Naive thymus-derived CD8-positive, alpha-beta T cell (primary cell): Measurements from ENCODE around the gene RNASEH2A. TPM values are rescaled to one million over a fixed set of nuclear protein-coding genes. Genes with fewer than 3 reads are reported as not detected.

Source experiments
- ATAC-seq, 2 donors: fragments of 150-1000 bp; cut with Tn5 transposase in 1 of 2; sonication (Bioruptor Pico), chemical (Tn5 transposase) in 1 of 2; 1 replicate in 1 of 2; 2 replicates in 1 of 2; pipeline ENCODE4 v1.10.0; 2021; ENCODE audit warnings: mild to moderate bottlenecking in 2 of 2, moderate library complexity in 2 of 2
- POLR2A ChIA-PET: fragments of 350-600 bp; sonication (Branson Sonifier 250); formaldehyde crosslinking; loops from one replicate; lab custom pipeline; 2021; ENCODE audit warnings: antibody characterized with exemption; lab: Charles Lee
- DNase-seq, 10 donors: peaks; one replicate each; pipeline versions ENCODE4 v3.0.0 to v3.0.0-alpha.2; 2020 to 2022
- H3K27ac Mint-ChIP-seq, 10 donors: one replicate each; pipeline ENCODE4 v1.8.0; 2020 to 2022; ENCODE audit warnings: mild to moderate bottlenecking in 10 of 10, mixed read lengths in 10 of 10, moderate library complexity in 4 of 10, inconsistent platforms in 1 of 10
- H3K27me3 Mint-ChIP-seq, 5 donors: one replicate each; pipeline ENCODE4 v1.8.0; 2021 to 2022; ENCODE audit warnings: mixed read lengths in 5 of 5
- H3K36me3 Mint-ChIP-seq, 3 donors: one replicate each; pipeline ENCODE4 v1.8.0; 2020 to 2022; ENCODE audit warnings: mixed read lengths in 3 of 3, mild to moderate bottlenecking in 2 of 3, inconsistent platforms in 1 of 3
- H3K4me1 Mint-ChIP-seq, 4 donors: one replicate each; pipeline ENCODE4 v1.8.0; 2021 to 2022; ENCODE audit warnings: mixed read lengths in 4 of 4
- H3K4me3 Mint-ChIP-seq, 10 donors: one replicate each; pipeline ENCODE4 v1.8.0; 2020 to 2022; ENCODE audit warnings: mild to moderate bottlenecking in 10 of 10, mixed read lengths in 10 of 10, moderate library complexity in 6 of 10, inconsistent platforms in 1 of 10
- H3K9me3 Mint-ChIP-seq, 9 donors: one replicate each; pipeline ENCODE4 v1.8.0; 2020 to 2022; ENCODE audit warnings: mixed read lengths in 9 of 9, mild to moderate bottlenecking in 3 of 9, inconsistent platforms in 1 of 9, moderate library complexity in 1 of 9
- polyA plus RNA-seq, 3 donors: library from polyadenylated mRNA; unstranded; fragments of 300-500 nt; fragmentation: Illumina TruSeq; gene quantifications; one replicate each; pipeline ENCODE4 v1.2.3, GENCODE V29; 2021
- total RNA-seq, 8 experiments: library from RNA in 2 of 8; stranded (reverse) in 2 of 8; gene quantifications; one replicate each; pipeline ENCODE4 v1.2.3 and lab custom pipeline; 2021 to 2026

RNASEH2A gene
- total RNA-seq (10 to 100 TPM; 12.1 to 12.9 TPM), polyA plus RNA-seq (10 to 100 TPM; 16.3 to 22.6 (median 21.9) TPM), total RNA-seq (lab: John Stamatoyannopoulos, UW) (0 to 0.35 (median 0.17) reads per million in 6 experiments)

DNA sequence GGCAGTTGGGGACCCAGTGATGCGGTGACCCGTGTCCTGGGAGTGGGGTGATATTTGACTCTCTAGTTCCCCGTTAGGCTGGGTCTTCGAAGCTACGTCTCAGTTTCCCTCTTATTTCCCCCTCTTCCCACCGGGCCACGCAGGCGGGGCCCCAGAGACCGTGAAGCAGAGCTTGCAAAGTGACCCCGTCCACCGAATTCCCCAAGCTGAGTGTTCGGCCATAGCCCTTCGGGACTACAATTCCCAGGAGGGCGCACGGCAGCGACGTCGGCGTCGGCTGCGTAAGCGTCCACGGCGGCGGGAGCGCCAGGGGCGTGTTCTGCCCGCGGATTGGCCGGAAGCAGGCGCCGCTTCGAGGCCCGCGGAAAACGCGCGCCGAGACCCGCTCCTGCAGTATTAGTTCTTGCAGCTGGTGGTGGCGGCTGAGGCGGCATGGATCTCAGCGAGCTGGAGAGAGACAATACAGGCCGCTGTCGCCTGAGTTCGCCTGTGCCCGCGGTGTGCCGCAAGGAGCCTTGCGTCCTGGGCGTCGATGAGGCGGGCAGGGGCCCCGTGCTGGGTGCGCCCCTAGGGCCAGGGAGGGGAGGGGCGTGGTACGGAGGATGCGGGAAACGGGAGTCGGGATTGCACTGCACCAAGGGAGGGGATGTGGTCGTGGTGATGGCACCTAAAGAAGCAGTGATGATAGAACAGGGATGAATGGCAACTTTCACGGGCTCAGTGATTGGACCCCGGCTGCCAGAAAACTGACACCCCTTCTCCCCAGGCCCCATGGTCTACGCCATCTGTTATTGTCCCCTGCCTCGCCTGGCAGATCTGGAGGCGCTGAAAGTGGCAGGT is at the start of gene RNASEH2A:
TSS of gene RNASEH2A (plus strand) at position 343 of the 840 bp plus-strand sequence. CDS start at position 433, 90 bp downstream.
- DNase-seq (peak; percentile 76 to 88 (median 83)), ATAC-seq (peak; percentile 89 to 90)
- H3K4me1 Mint-ChIP-seq = peaks cover 13 to 22% (median 21%) of the 10 kb centered on the region in 4 donors
- H3K27ac Mint-ChIP-seq = peak within 1 kb of the TSS; percentile 80 to 95 (median 90)
- POLR2A ChIA-PET = interaction anchor here (0.8 to 2.2 kb wide), 8 partner anchors 10 to 108 kb away, joined by 3 to 22 read pairs (median 5); partner anchors contain the start of genes GET3, HOOK2 and JUNB
- no peaks in the 10 kb centered on the region for H3K27me3 Mint-ChIP-seq
- H3K9me3 Mint-ChIP-seq = no peaks in the 10 kb centered on the region
- peak within 1 kb of the TSS; percentile 85 to 97 (median 93) for H3K4me3 Mint-ChIP-seq
- peaks cover 0 to 15% (median 0%) of the 10 kb centered on the region in 3 donors for H3K36me3 Mint-ChIP-seq

DNA sequence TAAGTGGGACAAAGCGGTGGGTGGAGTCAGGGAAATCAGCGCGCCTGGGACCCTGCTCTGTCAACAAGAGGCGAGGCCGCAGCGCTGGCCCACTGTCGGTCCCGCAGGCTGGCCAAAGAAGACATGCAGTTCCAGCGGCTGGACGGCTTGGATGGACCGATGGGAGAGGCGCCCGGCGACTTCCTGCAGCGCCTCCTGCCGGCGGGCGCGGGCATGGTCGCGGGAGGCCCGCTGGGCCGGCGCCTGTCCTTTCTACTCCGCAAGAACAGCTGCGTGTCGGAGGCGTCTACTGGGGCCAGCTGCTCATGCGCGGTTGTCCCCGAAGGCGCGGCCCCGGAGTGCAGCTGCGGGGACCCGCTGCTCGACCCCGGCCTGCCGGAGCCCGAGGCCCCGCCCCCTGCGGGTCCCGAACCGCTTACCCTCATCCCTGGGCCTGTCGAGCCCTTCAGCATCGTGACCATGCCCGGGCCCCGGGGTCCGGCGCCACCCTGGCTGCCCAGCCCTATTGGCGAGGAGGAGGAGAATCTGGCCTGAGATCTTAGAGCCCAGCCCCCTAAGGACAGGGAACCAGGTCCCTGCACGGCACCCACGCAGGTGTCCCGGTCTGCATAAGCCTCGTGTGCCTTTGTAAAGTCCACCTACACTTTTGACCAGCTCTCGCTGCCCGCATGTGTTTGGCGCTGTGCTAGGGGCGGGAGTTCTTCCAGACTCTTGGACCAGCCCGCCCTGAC is 48.7 kb upstream of the RNASEH2A start:
- H3K36me3 Mint-ChIP-seq = no peaks in the 10 kb centered on the region
- no peak overlapping the region for H3K27ac Mint-ChIP-seq

DNA sequence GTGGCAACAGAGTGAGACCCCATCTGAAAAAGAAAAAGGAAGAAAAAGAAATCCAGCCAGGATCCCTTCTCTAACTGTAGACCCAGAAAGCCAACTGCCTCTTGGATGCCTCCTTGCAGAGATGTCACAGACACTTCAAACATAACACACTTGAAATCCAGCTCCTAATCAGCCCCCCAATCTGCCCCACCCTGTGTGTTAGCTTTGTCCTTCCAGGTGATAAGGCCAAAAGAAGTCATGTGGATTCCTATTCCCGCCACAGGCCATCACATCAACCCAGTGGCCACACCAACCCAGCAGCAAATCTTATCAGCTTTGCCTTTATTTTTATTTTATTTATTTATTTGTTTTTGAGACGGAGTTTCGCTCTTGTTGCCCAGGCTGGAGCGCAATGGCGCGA is 46.7 kb upstream of the RNASEH2A start:
- POLR2A ChIA-PET = interaction anchor here (0.8 to 1.2 kb wide), 4 partner anchors 11 to 38 kb away, joined by 3 to 5 read pairs (median 3); partner anchors contain the start of gene JUNB
- H3K27ac Mint-ChIP-seq = no peak overlapping the region
- no peak overlapping the region for H3K4me3 Mint-ChIP-seq
- ATAC-seq = no peak
- peaks cover 0 to 6% (median 3%) of the 10 kb centered on the region in 3 donors for H3K36me3 Mint-ChIP-seq
- peaks cover 0 to 19% (median 10%) of the 10 kb centered on the region in 5 donors for H3K27me3 Mint-ChIP-seq
- no peaks in the 10 kb centered on the region for H3K9me3 Mint-ChIP-seq
- DNase-seq = no peak
- peaks cover 0 to 11% (median 6%) of the 10 kb centered on the region in 4 donors for H3K4me1 Mint-ChIP-seq

More for the DNA sequence above, 48.7 kb upstream of the RNASEH2A start:
- DNase-seq (peak in 9 of 10 donors; percentile 32 to 70 (median 62)), ATAC-seq (peak; percentile 81 to 82)
- POLR2A ChIA-PET = interaction anchor here (0.5 to 0.7 kb wide), 3 partner anchors 14 to 37 kb away, joined by 3 to 5 read pairs (median 3); no protein-coding TSS in a partner anchor
- Mint-ChIP-seq H3K27me3 (peaks cover 0 to 34% (median 17%) of the 10 kb centered on the region in 5 donors), H3K4me3 (peak overlapping the region in 8 of 10 donors; percentile 14 to 57 (median 34)), H3K4me1 (peaks cover 0 to 11% (median 6%) of the 10 kb centered on the region in 4 donors), H3K9me3 (no peaks in the 10 kb centered on the region)

DNA sequence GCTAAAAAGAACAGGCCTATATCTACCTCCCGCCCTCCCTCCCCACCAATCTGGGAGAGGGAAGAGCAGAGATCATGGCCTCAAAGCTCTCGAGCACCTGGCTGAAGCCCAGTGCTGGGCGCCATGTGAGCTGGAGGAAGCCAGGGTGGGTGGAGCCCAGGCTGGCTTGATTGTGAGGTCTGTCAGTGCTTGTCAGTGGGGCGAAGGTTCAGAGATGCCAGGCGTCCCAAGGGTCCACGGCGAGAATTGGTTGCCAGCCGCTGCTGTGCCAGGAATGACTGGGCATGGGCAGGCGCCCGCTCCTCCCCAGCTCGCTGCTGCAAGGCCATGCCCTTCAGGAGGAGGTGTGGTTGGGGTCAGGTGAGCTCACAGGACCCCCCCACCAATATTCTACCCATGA is 43.3 kb upstream of the RNASEH2A start:
- Mint-ChIP-seq H3K27ac (no peak overlapping the region), H3K4me3 (no peak overlapping the region), H3K4me1 (peaks cover 5 to 7% (median 6%) of the 10 kb centered on the region in 4 donors), H3K36me3 (peaks cover 0 to 10% (median 5%) of the 10 kb centered on the region in 3 donors), H3K27me3 (peaks cover 0 to 2% (median 0%) of the 10 kb centered on the region in 5 donors), H3K9me3 (no peaks in the 10 kb centered on the region)
- POLR2A ChIA-PET = interaction anchor here (0.5 to 1.5 kb wide), 3 partner anchors 84 to 1074 kb away, joined by 3 read pairs; no protein-coding TSS in a partner anchor
- ATAC-seq (no peak), DNase-seq (no peak)

DNA sequence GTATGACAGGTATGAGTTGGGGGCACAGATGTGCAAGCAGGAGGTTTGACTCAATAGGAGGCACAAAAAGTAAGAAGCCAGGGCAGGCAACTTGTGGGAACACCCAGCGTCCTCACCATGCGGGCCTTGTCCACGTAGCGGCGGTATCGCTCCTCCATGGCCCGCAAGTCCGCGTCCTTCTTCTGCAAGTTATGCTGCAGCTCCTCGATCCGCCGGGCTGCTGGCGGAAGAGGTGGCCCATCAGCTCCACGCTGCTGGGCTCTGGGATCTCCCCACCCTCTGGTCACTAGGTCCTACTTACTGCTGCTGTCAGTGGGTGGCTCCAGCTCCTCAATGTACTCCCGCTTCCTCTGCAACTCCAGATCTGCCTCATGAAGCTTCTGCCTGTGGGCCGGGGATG is 41.7 kb upstream of the RNASEH2A start:
- ATAC-seq (no peak), DNase-seq (no peak)
- H3K36me3 Mint-ChIP-seq = peaks cover 0 to 12% (median 5%) of the 10 kb centered on the region in 3 donors
- H3K4me3 Mint-ChIP-seq = no peak overlapping the region
- H3K27me3 Mint-ChIP-seq = no peaks in the 10 kb centered on the region
- peak overlapping the region in 1 of 10 donors; percentile 51 for H3K27ac Mint-ChIP-seq
- POLR2A ChIA-PET = interaction anchor here (0.7 to 20.9 kb wide), 5 partner anchors 13 to 148 kb away, joined by 3 to 1021 read pairs (median 4); partner anchors contain the start of genes JUNB, PRDX2 and THSD8
- no peaks in the 10 kb centered on the region for H3K9me3 Mint-ChIP-seq
- H3K4me1 Mint-ChIP-seq = peaks cover 3 to 6% (median 5%) of the 10 kb centered on the region in 4 donors

DNA sequence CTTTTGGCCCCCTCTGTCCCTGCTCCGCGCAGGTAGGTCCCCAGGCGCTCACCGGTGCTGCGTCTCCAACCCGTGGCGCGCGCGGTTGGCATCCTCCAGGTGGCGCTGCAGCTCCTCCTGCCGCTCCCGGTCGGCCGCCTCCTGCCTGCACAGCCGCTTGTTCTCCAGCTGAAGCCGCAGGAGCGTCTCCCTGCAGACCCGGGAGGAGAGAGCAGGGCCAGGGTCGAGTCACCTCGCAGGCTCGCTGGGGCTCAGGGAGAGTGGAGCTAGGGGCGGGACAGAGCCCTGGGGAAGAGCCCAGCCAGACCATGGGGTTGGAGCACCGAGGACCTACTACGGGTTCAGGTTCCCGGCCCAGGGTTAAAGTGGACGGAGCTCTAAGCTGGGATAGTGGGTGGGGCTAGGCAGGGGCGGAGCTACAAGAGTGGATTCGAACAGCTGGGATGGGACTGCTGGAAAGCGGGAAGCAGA is 40.3 kb upstream of the RNASEH2A start:
- Mint-ChIP-seq H3K36me3 (peaks cover 0 to 12% (median 5%) of the 10 kb centered on the region in 3 donors), H3K4me1 (peaks cover 0 to 6% (median 2%) of the 10 kb centered on the region in 4 donors), H3K27ac (no peak overlapping the region), H3K9me3 (no peaks in the 10 kb centered on the region), H3K4me3 (peak overlapping the region in 2 of 10 donors; percentile 36 to 43), H3K27me3 (no peaks in the 10 kb centered on the region)
- peak in 9 of 10 donors; percentile 65 to 88 (median 73) for DNase-seq
- ATAC-seq = peak; percentile 88 to 91
- POLR2A ChIA-PET = interaction anchor here (0.6 to 20.9 kb wide), 6 partner anchors 9 to 81 kb away, joined by 4 to 1021 read pairs (median 6); partner anchors contain the start of genes JUNB, PRDX2 and THSD8

DNA sequence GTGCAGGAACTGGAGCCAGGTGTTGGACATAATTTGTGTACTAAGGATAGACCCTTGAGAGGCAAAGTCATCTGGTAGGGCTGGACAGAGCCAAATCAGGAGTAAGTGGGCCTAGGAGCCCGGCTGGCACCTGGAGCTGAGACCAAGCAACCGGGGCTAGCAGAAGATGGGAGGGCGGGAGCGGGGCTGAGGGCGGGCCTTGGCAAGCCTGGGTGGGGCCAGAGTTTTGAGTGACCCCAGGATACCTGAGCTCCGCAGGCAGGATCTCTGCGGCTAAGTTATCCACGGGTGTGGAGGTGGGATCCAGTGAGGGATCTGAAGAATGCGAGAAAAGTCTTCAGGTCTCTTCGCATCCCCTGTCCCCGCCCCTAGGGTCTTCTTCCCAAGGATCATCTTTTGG is 39.2 kb upstream of the RNASEH2A start:
- POLR2A ChIA-PET = interaction anchor here (1.2 to 20.9 kb wide), 4 partner anchors 8 to 80 kb away, joined by 4 to 1021 read pairs (median 8); partner anchors contain the start of genes JUNB, PRDX2 and THSD8
- DNase-seq (no peak), ATAC-seq (no peak)
- no peaks in the 10 kb centered on the region for H3K27me3 Mint-ChIP-seq
- H3K4me3 Mint-ChIP-seq = peak overlapping the region in 1 of 10 donors; percentile 38
- H3K4me1 Mint-ChIP-seq = peaks cover 0 to 6% (median under 1%) of the 10 kb centered on the region in 4 donors
- peaks cover 0 to 12% (median 5%) of the 10 kb centered on the region in 3 donors for H3K36me3 Mint-ChIP-seq
- no peaks in the 10 kb centered on the region for H3K9me3 Mint-ChIP-seq
- H3K27ac Mint-ChIP-seq = no peak overlapping the region

DNA sequence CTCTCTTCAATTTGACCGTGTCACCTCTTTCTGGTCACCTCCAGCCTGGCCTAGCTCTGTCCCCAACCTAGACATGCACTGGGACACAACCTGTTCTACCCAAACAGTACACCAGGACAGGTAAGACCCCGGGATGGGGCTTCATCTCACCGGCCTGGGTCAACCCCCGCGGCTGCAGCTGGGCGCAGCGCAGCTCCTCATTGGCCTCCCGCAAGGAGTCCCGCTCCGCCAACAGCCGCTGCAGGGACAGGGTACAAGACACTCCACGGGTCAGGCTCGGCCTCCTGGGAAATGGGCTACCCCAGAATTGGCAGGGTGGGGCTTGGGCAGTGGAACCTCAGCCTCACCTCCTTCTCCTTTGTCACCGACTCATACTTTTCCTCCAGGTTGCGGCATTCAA is 38.7 kb upstream of the RNASEH2A start:
- Mint-ChIP-seq H3K4me1 (peaks cover 0 to 6% (median under 1%) of the 10 kb centered on the region in 4 donors), H3K36me3 (peaks cover 0 to 12% (median 5%) of the 10 kb centered on the region in 3 donors), H3K27ac (no peak overlapping the region), H3K27me3 (no peaks in the 10 kb centered on the region), H3K9me3 (no peaks in the 10 kb centered on the region), H3K4me3 (no peak overlapping the region)
- ATAC-seq (no peak), DNase-seq (no peak)
- POLR2A ChIA-PET = interaction anchor here (20.9 kb wide), 1 partner anchor 30 kb away, joined by 1021 read pairs; the partner anchor contains the start of genes JUNB, PRDX2 and THSD8

DNA sequence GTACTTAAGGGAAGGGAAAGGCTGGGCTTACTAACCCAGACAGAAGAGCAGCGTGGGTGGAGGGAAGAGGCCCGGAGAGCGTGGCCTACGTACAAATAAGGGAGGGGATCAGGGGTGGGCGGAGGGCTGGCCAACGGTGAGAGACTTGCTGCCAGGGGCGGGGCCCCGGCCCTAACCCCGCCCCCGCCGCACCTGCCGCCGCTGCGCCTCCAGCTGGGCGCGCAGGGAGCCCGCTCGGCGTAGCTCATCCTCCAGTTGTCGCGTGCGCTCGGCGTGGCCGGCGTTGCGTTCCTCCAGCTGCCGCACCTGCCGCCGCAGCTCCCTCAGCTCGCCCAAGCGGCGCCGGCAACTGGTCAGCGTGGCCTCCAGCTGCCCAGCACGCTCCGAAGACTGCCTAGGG is 36.7 kb upstream of the RNASEH2A start:
- Mint-ChIP-seq H3K9me3 (no peaks in the 10 kb centered on the region), H3K27me3 (no peaks in the 10 kb centered on the region), H3K4me3 (peak overlapping the region in 3 of 10 donors; percentile 45 to 65 (median 54)), H3K36me3 (peaks cover 0 to 8% (median 2%) of the 10 kb centered on the region in 3 donors), H3K27ac (no peak overlapping the region), H3K4me1 (peaks cover 5 to 8% (median 6%) of the 10 kb centered on the region in 4 donors)
- POLR2A ChIA-PET = interaction anchor here (1.2 to 20.9 kb wide), 2 partner anchors 10 to 28 kb away, joined by 3 to 1021 read pairs; partner anchors contain the start of genes JUNB, PRDX2 and THSD8
- peak; percentile 65 to 74 for ATAC-seq
- peak in 4 of 10 donors; percentile 20 to 59 (median 38) for DNase-seq

DNA sequence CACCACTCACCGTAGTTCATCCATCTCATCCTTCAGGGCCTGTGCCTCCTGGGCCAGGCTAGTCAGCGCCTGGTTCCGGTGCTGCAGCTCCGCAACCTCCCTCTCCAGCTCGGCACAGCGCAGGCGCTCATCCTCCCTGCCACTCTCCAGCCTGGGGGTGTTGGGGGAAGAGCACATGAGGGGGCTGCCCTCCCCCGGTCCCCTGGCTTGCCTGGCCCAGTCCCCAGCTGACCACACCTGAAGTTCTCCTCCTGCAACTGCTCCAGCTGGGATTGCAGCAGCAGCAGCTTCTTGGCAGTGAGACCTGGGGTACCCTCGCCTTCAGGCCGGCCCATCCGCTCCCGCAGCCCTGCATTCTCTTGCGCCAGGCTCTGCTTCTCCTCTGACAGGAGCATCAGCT is 35.5 kb upstream of the RNASEH2A start:
- Mint-ChIP-seq H3K4me3 (no peak overlapping the region), H3K27ac (no peak overlapping the region), H3K27me3 (no peaks in the 10 kb centered on the region), H3K4me1 (peaks cover 4 to 13% (median 5%) of the 10 kb centered on the region in 4 donors), H3K36me3 (peaks cover 0 to 4% (median 0%) of the 10 kb centered on the region in 3 donors), H3K9me3 (no peaks in the 10 kb centered on the region)
- no peak for ATAC-seq
- POLR2A ChIA-PET = interaction anchor here (1.2 to 20.9 kb wide), 2 partner anchors 11 to 26 kb away, joined by 3 to 1021 read pairs; partner anchors contain the start of genes JUNB, PRDX2 and THSD8
- no peak for DNase-seq

DNA sequence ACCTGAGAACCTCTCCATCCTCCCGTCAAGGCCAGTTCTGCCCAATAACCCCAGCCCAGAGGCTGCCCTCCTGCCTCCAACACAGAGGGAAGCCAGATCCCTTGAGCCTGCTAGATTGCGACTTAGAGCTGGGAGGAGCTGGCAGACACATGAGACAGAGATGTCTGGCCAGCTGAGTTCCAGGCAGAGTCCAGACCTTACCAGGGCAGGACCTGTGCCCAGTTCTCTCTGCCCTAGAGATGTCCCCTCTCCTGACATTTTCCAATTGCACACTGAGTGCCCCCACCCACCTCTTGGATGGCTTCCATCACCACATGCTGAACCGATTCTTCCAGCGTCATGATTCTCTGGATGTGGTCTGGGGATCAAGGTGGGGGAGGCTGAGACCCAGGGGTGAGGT is 34.1 kb upstream of the RNASEH2A start:
- DNase-seq = no peak
- Mint-ChIP-seq H3K4me1 (peaks cover under 1 to 14% (median 6%) of the 10 kb centered on the region in 4 donors), H3K4me3 (no peak overlapping the region), H3K36me3 (peaks cover 0 to 4% (median 0%) of the 10 kb centered on the region in 3 donors), H3K9me3 (no peaks in the 10 kb centered on the region), H3K27ac (no peak overlapping the region), H3K27me3 (no peaks in the 10 kb centered on the region)
- POLR2A ChIA-PET = interaction anchor here (1.5 to 20.9 kb wide), 2 partner anchors 10 to 25 kb away, joined by 5 to 1021 read pairs; partner anchors contain the start of genes JUNB, PRDX2 and THSD8
- no peak for ATAC-seq
